ENCODE data around the gene RAB8A.

Gene RAB8A

DNA sequence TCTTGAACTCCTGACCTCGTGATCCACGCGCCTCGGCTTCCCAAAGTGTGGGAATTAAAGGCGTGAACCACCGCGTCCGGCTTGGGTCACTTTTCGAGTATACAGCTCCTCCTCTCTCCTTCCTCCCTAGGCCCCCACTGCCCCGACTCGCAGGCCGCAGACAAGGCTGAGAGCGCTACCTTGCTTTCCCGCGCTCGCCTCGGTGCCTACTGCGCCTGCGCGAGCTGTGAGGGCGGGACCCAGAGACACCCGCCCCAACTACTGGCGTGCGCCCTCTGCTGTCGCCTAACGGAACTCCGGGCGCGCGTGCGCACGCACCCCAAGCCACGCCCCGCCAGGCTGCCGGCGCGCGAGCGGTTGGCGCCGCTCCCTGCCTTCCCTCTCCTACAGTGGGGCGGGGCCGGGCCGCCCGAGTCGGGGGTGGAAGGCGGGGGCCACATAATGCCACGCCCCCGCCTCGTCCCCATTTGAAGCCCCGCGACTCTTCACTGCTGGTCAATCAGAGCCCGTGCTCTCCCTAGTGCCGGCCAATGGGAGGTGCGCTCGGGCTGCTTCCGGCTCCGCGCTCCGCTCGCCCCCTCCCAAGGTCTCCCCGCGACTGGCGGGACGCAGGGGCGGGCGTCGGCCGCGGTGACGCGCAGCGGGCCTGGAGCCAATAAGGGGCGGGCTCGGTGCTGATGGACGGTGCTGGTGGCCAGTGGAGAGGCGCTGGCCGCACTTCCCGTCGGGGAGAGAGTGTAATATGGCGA, at the start of gene RAB8A:
Gene RAB8A, plus strand, starts transcription at position 730 of the 749 bp plus-strand sequence. Its CDS starts 13 bp downstream, at position 743.
- peak; percentile 97 for DNase-seq (ENCODE audit: low read depth)

DNA sequence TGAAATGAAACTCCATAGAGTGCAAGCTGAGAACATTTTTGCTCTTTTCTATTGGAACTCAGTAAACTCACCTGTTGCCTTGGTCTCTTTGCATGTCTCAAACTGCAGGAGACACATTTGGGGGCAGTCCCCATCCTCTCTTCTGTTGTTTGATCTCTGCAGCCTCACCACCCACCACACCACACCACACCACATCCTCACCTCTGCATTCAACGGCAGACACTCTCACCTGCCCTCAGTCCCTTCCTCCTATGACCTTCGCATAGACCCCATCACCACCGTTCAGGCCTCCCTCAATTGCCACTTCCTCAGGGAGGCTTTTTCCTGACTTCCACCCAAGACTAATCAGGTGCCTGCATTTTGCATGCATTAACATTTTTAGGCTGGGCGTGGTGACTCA, 49.7 kb upstream of the RAB8A start:
- no peak for DNase-seq (ENCODE audit: low read depth)

DNA sequence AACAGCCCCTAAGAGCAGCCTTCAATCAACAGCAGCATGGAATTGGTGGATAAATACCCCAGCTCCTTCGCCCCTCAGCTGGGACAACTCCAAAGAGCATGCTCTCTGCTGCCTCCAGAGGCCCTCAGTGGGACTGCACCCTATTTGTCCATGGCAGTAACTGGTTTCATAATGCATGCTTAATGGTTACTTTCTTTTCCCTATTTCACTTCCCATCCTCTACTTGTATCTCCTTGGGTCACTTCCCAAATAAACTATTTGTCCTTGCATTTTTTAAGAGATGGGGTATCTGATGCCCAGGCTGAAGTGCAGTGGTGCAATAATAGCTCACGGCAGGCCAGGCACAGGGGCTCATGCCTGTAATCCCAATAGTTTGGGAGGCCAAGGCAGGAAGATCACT, 48.9 kb upstream of the RAB8A start:
- peak; percentile 40 for DNase-seq (ENCODE audit: low read depth)

- no peak for DNase-seq (ENCODE audit: low read depth)
These were observed 47.3 kb upstream of the RAB8A start for GRCh38 chr19:16064209-16064889.

GRCh38 chr19:16066611-16067104, 45.0 kb upstream of the RAB8A start:
- DNase-seq (ENCODE audit: low read depth): peak; percentile 43

GRCh38 chr19:16067205-16067938, 44.3 kb upstream of the RAB8A start:
- no peak for DNase-seq (ENCODE audit: low read depth)

DNA sequence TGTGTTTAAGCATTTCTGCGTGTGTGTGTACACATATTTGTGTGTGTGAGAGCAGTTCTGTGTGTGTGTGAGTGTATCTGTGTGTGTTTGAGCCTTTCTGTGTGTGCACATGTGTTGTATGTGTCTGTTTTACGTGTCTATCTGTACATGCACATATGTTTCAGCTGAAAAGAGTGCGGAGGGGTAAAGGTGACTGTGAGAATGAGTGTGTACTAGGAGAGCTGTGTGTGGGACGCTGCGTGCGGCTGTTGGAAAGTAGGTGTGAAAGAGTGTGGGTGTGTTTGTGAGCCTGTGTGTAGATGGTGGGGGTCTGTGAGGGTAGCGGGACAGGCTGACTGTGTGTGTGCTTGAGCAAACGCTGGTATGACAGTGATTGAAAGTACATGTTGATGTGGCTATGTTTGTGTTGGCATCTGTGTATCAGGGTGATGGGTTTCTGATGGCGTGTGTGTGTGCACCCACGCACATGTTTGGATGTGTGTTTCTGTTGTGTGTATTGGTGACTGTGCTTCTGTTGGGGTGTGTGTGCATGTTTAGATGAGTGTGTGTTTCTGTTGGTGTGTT, 42.9 kb upstream of the RAB8A start:
- no peak for DNase-seq (ENCODE audit: low read depth)

DNA sequence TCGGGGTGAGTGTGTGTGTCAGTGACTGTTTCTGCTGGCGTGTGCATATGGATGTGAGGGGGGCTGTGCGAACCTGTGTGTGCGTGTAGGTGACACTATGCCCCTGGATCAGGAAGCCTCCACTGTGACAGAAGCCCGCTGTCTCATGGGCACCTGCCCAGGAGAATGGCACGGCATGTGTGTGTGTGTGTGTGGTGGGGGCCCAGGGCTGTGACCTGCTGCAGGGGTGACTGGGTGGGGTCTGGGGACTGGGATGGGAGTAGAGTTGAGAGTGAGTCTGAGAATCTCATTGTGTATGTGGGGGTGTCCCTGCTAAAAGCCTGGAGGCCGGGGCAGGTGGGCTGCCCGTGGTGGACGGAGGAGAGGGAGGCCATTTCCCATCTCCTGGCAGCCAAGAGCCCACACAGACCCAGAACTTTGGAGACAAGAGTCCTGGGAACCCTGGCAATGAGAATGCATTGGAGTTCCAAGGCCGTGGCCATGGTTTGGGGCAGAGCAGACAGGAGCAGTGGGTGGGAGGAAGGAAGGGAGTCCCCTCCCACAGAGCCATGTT, 41.8 kb upstream of the RAB8A start:
- no peak for DNase-seq (ENCODE audit: low read depth)

GRCh38 chr19:16070366-16070990, 41.2 kb upstream of the RAB8A start:
- peak; percentile 82 for DNase-seq (ENCODE audit: low read depth)

DNA sequence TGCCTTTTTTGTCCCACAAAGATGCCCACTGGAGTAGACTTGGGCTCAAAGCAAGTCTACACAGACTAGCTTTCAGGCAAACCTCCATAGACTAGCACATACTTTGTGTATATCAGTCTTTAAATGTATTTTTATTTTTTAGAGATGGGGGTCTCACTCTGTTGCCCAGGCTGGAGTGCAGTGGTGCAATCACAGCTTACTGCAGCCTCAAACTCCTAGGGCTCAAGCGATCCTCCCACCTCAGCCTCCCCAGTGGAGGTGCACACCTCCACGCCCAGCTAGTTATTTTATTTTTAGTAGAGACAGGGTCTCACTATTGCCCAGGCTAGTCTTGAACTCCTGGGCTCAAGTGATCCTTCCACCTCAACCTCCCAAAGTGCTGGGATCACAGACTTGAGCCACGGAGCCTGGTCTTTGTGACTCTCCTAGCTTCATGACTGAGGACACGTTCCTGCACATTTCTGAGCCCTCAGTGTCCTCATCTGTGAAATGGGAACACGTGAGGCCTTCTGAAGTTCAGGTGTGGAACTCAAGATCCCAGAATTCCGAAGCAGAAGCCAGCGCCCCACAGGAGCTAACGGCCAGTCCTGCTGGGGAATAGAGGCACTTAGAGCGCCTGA, 40.5 kb upstream of the RAB8A start:
- DNase-seq (ENCODE audit: low read depth): no peak

DNA sequence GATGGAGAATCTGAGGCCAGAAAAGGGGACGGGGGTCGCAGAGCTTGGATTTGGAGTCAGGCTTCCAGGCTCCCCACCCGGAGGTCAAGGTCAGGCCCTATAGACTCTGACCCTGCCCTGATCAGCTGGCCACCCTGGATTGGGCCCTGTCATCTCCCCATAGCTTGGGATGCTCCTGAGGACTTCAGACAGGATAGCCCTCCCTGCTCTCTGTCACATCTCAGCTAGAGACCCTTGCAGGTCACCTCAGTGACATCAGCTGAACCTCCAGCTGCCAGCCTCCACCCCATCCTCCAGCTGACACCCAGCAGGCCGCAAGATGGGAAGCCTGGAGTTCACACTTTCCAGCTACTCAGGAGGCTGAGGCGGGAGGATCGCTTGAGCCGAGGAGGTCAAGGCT, 38.2 kb upstream of the RAB8A start:
- DNase-seq (ENCODE audit: low read depth): no peak

DNA sequence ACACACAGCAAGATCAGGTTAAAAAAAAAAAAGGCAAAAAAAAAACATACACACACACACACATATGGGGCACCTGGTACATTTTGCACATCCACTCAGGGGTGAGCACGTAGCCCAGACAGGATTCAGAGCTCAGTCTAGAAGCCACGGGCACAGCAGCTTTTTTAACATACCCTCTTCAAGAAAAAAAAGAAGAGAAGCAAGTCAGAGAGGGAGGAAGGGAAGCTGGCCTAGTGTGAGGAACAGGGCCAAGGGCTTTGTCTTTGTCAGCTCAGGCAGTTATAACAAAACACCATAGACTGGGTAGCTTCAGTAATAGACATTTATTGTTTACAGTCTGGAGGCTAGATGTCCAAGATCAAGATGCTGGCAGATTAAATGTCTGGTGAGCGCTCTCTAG, 37.7 kb upstream of the RAB8A start:
- DNase-seq (ENCODE audit: low read depth): no peak

DNA sequence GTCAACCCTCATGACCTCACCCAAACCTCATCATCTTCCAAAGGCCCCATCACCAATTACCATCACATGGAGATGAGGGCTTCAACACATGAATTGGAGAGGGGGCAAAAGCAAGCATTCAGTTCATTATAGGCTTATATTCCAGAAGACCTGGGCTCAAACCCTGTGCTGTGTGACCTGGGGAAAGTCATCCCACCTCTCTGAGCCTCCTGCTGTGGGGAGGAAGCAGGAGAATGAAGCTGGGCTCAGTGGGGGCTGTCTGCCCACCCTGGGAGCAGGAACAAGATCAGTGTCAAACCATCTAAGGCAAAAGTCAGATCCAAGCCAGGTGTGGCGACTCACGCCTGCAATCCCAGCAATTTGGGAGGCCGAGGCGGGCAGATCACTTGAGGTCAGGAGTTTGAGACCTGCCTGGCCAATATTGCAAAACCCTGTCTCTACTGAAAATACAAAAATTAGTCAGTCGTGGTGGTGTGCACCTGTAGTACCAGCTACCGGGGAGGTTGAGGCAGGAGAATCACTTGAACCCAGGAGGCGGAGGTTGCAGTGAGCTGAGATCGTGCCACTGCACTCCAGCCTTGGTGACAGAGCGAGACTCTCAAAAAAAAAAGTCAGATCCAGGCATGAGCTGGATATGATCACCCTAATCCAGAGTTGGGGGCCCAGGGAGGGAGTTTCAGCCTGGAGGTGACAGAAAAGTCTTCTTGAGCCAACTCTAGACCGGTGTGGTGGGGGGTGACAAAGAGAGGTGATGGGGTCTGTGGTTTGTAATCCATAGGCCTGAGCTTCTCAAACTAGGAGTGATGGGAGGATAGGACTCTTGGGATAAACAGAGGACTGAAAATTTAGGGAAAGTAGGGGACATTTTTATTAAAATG, 37.0 kb upstream of the RAB8A start:
- no peak for DNase-seq (ENCODE audit: low read depth)

GRCh38 chr19:16075430-16076153, 36.1 kb upstream of the RAB8A start:
- no peak for DNase-seq (ENCODE audit: low read depth)

GRCh38 chr19:16076154-16076957, 35.3 kb upstream of the RAB8A start, which contains the start of gene TPM4:
Gene TPM4 (plus strand): TSS chr19:16076495. CDS start chr19:16076566, 71 bp downstream.
- DNase-seq (ENCODE audit: low read depth): peak; percentile 72

DNA sequence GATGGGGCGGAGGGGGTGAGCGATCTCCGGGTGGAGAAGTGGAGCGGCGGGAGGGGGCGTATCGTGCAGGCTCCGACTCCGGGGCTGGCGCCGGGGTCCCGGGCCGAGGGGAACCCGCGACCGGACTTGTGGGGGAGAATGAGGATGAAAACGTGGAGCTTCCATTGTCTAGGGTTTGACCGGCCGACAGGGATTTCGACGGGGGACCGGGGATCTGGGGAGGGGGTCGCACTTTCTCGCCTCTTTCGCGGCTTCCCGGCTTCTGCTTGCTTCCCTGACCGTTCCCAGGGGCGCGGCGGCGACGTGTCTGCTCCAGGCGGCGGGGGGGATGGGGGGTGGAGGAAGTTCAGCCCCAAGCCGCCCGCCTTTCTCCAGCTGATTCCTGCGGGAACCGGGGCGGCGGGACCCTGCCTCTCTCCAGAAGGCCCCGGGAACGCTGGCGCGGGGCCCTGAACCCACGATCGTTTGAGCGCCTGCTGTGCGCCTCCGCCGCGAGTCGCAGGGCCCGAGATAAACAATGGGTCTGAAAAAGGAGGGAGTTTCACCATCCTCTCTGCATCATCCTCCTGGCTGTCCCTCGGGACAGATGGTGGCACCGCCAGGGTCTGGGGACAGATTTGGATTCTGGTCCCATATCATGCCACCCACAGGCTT, 34.6 kb upstream of the RAB8A start:
- DNase-seq (ENCODE audit: low read depth): no peak

- no peak for DNase-seq (ENCODE audit: low read depth)
These were observed 33.5 kb upstream of the RAB8A start for GRCh38 chr19:16077984-16078758.
